ENCODE measurements around the gene RPL11. TPM values are rescaled to one million over a fixed set of nuclear protein-coding genes. Genes with fewer than 3 reads are reported as not detected.
A peak's percentile ranks its signal among the peaks of the same experiment; 100 is the strongest.
"Not testable (repeated sequence)": the region's sequence is repeated elsewhere in the genome, so short reads cannot be mapped to it uniquely, and the experiment has no call there.

Gene RPL11
- total RNA-seq, 4 donors from 2014 or later = 698 to 1,431 (median 989) TPM

DNA sequence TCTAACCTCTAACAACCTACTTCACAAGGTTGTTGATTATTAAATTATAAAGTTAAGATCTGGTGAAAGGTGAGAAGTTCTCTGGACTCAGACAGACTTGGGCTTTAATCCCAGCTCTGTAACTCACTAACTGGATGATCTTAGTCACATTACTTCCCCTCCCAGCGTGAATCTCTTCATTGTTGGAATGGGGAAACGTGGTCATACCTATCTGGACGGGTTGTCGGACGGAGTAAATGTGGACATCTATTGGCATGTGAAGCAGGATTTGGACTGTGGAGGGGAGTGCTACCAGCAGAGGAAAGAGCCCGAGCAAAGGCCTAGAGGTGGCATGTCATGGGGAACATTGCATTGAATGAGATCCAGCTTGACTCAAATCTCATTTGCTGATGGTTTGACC lies 45.1 kb upstream of the RPL11 start:
- 76 to 84% methylated on average over 6 of the region's 6 CpGs for WGBS, 2 donors
- peaks cover 0 to 5% (median 0%) of the 10 kb centered on the region in 3 donors for H3K4me1 ChIP-seq
- H3K27me3 ChIP-seq = peaks cover 0 to 4% (median 0%) of the 10 kb centered on the region in 4 donors
- no peak overlapping the region for H3K4me3 ChIP-seq
- no peaks in the 10 kb centered on the region for H3K9me3 ChIP-seq
- H3K36me3 ChIP-seq = no peaks in the 10 kb centered on the region
- no peak for TF ChIP-seq POLR2A (IDR thresholded peaks at IDR 0.05)
- TF ChIP-seq, protein P1, sequence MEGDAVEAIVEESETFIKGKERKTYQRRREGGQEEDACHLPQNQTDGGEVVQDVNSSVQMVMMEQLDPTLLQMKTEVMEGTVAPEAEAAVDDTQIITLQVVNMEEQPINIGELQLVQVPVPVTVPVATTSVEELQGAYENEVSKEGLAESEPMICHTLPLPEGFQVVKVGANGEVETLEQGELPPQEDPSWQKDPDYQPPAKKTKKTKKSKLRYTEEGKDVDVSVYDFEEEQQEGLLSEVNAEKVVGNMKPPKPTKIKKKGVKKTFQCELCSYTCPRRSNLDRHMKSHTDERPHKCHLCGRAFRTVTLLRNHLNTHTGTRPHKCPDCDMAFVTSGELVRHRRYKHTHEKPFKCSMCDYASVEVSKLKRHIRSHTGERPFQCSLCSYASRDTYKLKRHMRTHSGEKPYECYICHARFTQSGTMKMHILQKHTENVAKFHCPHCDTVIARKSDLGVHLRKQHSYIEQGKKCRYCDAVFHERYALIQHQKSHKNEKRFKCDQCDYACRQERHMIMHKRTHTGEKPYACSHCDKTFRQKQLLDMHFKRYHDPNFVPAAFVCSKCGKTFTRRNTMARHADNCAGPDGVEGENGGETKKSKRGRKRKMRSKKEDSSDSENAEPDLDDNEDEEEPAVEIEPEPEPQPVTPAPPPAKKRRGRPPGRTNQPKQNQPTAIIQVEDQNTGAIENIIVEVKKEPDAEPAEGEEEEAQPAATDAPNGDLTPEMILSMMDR (IDR thresholded peaks at IDR 0.05) = no peak
- DNase-seq = no peak
- no peak overlapping the region for H3K27ac ChIP-seq
- intact Hi-C loops (cut with DNase I) = no loop called here

DNA sequence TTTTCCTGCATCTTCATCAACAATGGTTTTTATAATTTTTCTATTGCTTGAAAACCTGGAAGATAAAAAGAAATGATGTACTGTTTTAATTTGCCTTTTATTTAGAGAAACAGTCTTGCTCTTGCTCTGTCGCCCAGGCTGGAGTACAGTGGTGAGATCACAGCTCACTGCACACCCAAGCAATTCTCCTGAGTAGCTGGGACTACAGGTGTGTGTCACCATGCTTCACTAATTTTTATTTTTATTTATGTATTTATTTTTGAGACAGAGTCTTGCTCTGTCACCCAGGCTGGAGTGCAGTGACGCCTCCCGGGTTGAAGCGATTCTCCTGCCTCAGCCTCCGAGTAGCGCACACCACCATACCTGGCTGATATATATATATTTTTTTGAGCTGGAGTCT lies 43.0 kb upstream of the RPL11 start:
- no peak overlapping the region for H3K27ac ChIP-seq

DNA sequence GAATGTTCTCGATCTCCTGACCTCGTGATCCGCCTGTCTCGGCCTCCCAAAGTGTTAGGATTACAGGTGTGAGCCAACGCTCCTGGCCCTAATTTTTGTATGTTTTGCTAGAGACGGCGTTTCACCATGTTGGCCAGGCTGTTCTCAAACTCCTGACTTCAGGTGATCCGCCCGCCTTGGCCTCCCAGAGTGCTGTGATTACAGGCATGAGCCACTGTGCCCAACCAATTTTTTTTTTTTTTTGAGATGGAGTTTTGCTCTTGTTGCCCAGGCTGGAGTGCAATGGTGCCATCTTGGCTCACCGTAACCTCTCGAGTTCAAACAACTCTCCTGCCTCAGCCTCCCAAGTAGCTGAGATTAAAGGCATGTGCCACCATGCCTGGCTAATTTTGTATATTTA lies 42.4 kb upstream of the RPL11 start:
- intact Hi-C loops (cut with DNase I); H3K9me3 ChIP-seq: not testable (repeated sequence)
- 92 to 94% methylated on average over 11 of the region's 11 CpGs for WGBS, 2 donors

More for the DNA sequence above, 43.0 kb upstream of the RPL11 start:
- H3K4me3 ChIP-seq = no peak overlapping the region
- H3K4me1 ChIP-seq = peaks cover 0 to 5% (median 0%) of the 10 kb centered on the region in 3 donors
- H3K36me3 ChIP-seq = no peaks in the 10 kb centered on the region
- intact Hi-C loops (cut with DNase I) = no loop called here
- 91% methylated on average over 6 of the region's 6 CpGs for WGBS, 2 donors
- no peak for DNase-seq
- peaks cover 0 to 13% (median 0%) of the 10 kb centered on the region in 4 donors for H3K27me3 ChIP-seq
- TF ChIP-seq, protein P1 (IDR thresholded peaks at IDR 0.05) = no peak
- no peak for TF ChIP-seq POLR2A (IDR thresholded peaks at IDR 0.05)
- H3K9me3 ChIP-seq = no peaks in the 10 kb centered on the region

DNA sequence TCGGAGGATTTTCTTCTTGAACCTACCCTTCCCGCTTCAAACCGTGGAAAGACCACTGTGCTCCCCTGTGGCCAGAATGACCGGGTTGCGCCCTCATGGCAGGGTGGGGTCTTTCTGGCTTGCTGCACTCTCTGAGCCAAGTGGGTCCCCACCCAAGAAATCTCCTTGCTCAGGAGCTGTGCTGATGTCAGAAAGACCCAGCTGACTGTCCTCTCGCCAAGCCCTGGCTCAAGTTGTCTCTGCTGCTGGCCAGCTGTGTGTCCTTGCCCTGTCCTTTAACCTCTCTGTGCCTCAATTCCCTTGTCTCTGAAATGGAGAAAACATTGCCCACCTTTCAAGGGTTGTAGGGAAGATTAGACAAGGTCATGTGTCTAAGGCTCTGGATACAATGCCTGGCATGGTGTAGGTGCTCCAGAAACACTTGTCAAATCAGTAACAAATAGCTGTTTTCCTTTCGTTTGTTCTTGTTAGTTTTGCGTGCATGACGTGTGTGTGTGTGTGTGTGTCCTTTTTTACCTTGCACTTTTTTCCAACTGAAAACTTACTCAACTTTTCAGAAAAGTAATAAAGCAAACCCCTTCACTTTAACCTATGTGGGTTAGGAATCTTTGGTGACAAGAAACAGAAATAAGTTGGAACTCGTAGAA lies 41.1 kb upstream of the RPL11 start:
- Histone ChIP-seq H3K27me3 (peaks cover 0 to 13% (median 0%) of the 10 kb centered on the region in 4 donors), H3K9me3 (no peaks in the 10 kb centered on the region), H3K36me3 (no peaks in the 10 kb centered on the region), H3K27ac (no peak overlapping the region), H3K4me1 (peaks cover 0 to 5% (median 0%) of the 10 kb centered on the region in 3 donors), H3K4me3 (no peak overlapping the region)
- 56 to 61% methylated on average over 9 to 10 of the region's 10 CpGs for WGBS, 2 donors
- no peak for DNase-seq
- intact Hi-C loops (cut with DNase I) = no loop called here
- no peak for TF ChIP-seq POLR2A (IDR thresholded peaks at IDR 0.05)

More for the DNA sequence above, 42.4 kb upstream of the RPL11 start:
- not testable (repeated sequence) for H3K4me1 ChIP-seq, H3K4me3 ChIP-seq, H3K36me3 ChIP-seq, DNase-seq, H3K27ac ChIP-seq
- peaks cover 0 to 13% (median 0%) of the 10 kb centered on the region in 4 donors for H3K27me3 ChIP-seq

DNA sequence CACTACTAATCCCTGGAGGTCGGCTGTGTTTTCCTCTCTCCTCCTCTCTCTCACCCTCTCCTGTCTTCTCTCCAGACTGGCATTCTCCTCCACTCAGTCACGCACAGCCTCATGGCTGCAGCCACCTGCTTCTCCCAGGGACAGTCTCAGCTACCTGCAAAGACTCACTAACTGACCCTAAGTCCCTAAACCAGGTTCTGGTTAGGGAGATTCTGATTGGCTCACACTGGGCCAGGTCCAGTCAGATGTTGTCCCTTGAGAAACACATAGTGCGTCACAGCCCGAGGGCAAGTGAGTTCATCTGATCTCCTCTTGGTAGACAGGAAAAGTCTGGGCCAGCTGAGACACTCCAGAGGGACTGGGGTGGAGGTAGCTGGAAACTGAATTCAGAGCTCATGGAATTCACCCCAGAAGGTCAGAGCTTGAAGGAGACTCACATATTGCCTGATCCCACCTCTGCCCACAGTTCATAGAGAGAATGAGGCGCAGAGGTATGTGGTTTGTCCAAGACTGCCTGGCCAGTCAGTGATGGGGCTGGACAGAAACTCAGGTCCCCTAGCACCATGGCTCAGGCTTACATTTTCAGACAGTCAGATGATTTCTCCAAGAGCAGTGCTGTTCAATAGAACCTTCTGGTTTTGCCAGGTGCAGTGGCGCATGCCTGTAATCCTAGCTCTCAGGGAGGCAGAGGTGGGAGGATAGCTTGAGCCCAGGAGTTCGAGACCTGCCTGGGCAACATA lies 40.4 kb upstream of the RPL11 start:
- TF ChIP-seq POLR2A (IDR thresholded peaks at IDR 0.05) = no peak
- TF ChIP-seq, protein P1 (IDR thresholded peaks at IDR 0.05) = no peak
- no peak overlapping the region for H3K4me3 ChIP-seq
- no peak for DNase-seq
- peaks cover 0 to 5% (median 0%) of the 10 kb centered on the region in 3 donors for H3K4me1 ChIP-seq
- peaks cover 0 to 13% (median 0%) of the 10 kb centered on the region in 4 donors for H3K27me3 ChIP-seq
- H3K36me3 ChIP-seq = no peaks in the 10 kb centered on the region
- H3K9me3 ChIP-seq = no peaks in the 10 kb centered on the region
- 50 to 65% methylated on average over 5 to 6 of the region's 7 CpGs for WGBS, 2 donors
- no peak overlapping the region for H3K27ac ChIP-seq
- intact Hi-C loops (cut with DNase I) = no loop called here

DNA sequence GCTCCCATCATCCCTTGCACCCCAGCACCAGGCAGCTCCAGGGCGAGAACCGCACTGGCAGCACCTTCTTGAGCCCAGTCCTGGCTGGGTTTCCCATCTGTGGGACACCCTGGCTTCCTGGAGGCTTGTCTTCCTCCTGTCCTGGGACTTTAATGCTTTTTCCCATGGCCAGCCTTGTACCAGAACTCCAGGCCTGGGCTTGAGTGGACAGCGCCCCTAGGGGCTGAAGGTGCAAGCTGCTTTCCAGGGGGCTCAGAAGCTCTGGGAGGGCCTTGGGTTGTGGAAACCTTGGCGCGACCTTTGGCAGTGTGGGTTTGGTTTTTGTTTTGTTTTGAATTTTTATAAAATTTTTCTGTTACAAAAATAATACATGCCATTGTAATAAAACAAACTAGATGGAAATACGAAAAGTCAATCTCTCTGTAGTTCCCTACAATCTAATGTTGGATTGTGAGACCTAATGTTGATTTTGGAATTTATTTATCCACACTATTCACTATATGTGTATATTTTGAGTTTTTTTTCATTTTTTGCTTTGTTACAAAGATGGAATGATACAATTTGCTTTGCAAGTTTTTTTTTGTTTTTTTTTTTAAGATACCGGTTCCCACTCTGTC lies 33.8 kb upstream of the RPL11 start:
- peaks cover 0 to 6% (median 0%) of the 10 kb centered on the region in 4 donors for H3K27me3 ChIP-seq
- no peak for DNase-seq
- no peak for TF ChIP-seq POLR2A (IDR thresholded peaks at IDR 0.05)
- TF ChIP-seq, protein P1 (IDR thresholded peaks at IDR 0.05) = peak in 5 of 6 experiments; percentile 24 to 68 (median 50)
- no peak overlapping the region for H3K4me3 ChIP-seq
- peaks cover 0 to 9% (median 0%) of the 10 kb centered on the region in 3 donors for H3K4me1 ChIP-seq
- H3K27ac ChIP-seq = no peak overlapping the region
- intact Hi-C loops (cut with DNase I) = no loop called here
- no peaks in the 10 kb centered on the region for H3K9me3 ChIP-seq
- 44 to 59% methylated on average over 6 to 7 of the region's 7 CpGs for WGBS, 2 donors
- H3K36me3 ChIP-seq = no peaks in the 10 kb centered on the region
